Measurements from ENCODE around the gene SPAG9.
"Not testable (repeated sequence)": the region's sequence is repeated elsewhere in the genome, so short reads cannot be mapped to it uniquely, and the experiment has no call there.

Gene SPAG9

GRCh38 chr17:51087072-51087757, 33.5 kb downstream of the SPAG9 start:
- H3K9me3 ChIP-seq (ENCODE audit: control insufficient read depth, insufficient read depth, low read length): no peaks in the 10 kb centered on the region
- H3F3A ChIP-seq (ENCODE audit: control insufficient read depth, insufficient read depth): no peaks in the 10 kb centered on the region
- peaks cover 17% of the 10 kb centered on the region for H3K4me1 ChIP-seq (ENCODE audit: control insufficient read depth, low read length)
- H3K27me3 ChIP-seq (ENCODE audit: control insufficient read depth, low read length): no peaks in the 10 kb centered on the region
- H3K79me2 ChIP-seq (ENCODE audit: control insufficient read depth, low read length): peaks cover 79% of the 10 kb centered on the region
- H3K27ac ChIP-seq (ENCODE audit: low read depth, low read length): no peak overlapping the region
- H3K9me2 ChIP-seq (replicated peaks; ENCODE audit: control insufficient read depth, low read length): no peaks in the 10 kb centered on the region
- no peak overlapping the region for H3K4me3 ChIP-seq (ENCODE audit: low read length)
- no peak overlapping the region for H3K4me2 ChIP-seq (ENCODE audit: low read length)
- H3K36me3 ChIP-seq (ENCODE audit: control insufficient read depth, low read length): no peaks in the 10 kb centered on the region
- TF ChIP-seq CTCF (IDR thresholded peaks at IDR 0.05; ENCODE audit: low read depth, low read length, poor library complexity, severe bottlenecking): no peak
- H4K20me1 ChIP-seq (ENCODE audit: control insufficient read depth, insufficient read depth, low read depth, low read length): no peaks in the 10 kb centered on the region

- no peaks in the 10 kb centered on the region for H3K9me3 ChIP-seq (ENCODE audit: control insufficient read depth, insufficient read depth, low read length)
- peaks cover 70% of the 10 kb centered on the region for H3K79me2 ChIP-seq (ENCODE audit: control insufficient read depth, low read length)
- no peaks in the 10 kb centered on the region for H3K27me3 ChIP-seq (ENCODE audit: control insufficient read depth, low read length)
- H4K20me1 ChIP-seq (ENCODE audit: control insufficient read depth, insufficient read depth, low read depth, low read length): no peaks in the 10 kb centered on the region
- no peak overlapping the region for H3K27ac ChIP-seq (ENCODE audit: low read depth, low read length)
- H3K4me2 ChIP-seq (ENCODE audit: low read length): no peak overlapping the region
- no peak overlapping the region for H3K4me3 ChIP-seq (ENCODE audit: low read length)
- peaks cover 17% of the 10 kb centered on the region for H3K4me1 ChIP-seq (ENCODE audit: control insufficient read depth, low read length)
- H3F3A ChIP-seq (ENCODE audit: control insufficient read depth, insufficient read depth): no peaks in the 10 kb centered on the region
- H3K9me2 ChIP-seq (replicated peaks; ENCODE audit: control insufficient read depth, low read length): no peaks in the 10 kb centered on the region
- no peaks in the 10 kb centered on the region for H3K36me3 ChIP-seq (ENCODE audit: control insufficient read depth, low read length)
- TF ChIP-seq CTCF (IDR thresholded peaks at IDR 0.05; ENCODE audit: low read depth, low read length, poor library complexity, severe bottlenecking): no peak
- TF ChIP-seq EZH2phosphoT487 (IDR thresholded peaks at IDR 0.05; ENCODE audit: borderline replicate concordance, low read length): no peak
These were observed 35.4 kb downstream of the SPAG9 start for GRCh38 chr17:51085150-51085805.

DNA sequence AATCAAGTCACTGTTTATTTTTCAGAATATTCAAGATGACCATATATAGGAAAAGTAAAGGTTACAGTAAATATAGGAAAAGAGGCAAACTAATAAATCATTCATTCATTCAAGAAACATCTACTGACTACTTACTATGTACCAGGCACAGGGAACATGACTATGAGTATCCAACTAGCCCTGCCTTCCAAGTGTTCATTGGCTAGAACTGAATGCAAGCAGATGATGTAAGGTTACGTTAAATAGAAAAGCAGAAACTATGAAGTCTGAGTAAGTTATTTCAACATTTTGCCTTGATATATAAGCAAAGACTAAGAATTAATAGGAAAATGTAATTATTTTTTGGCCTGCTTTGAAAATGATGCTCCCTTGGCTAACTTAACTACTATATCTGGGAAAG, 36.7 kb downstream of the SPAG9 start:
- H3K79me2 ChIP-seq (ENCODE audit: control insufficient read depth, low read length): peaks cover 60% of the 10 kb centered on the region
- no peaks in the 10 kb centered on the region for H3K9me3 ChIP-seq (ENCODE audit: control insufficient read depth, insufficient read depth, low read length)
- H3K9me2 ChIP-seq (replicated peaks; ENCODE audit: control insufficient read depth, low read length): no peaks in the 10 kb centered on the region
- no peaks in the 10 kb centered on the region for H3F3A ChIP-seq (ENCODE audit: control insufficient read depth, insufficient read depth)
- no peak overlapping the region for H3K4me2 ChIP-seq (ENCODE audit: low read length)
- peaks cover 5% of the 10 kb centered on the region for H3K36me3 ChIP-seq (ENCODE audit: control insufficient read depth, low read length)
- H4K20me1 ChIP-seq (ENCODE audit: control insufficient read depth, insufficient read depth, low read depth, low read length): no peaks in the 10 kb centered on the region
- no peak overlapping the region for H3K27ac ChIP-seq (ENCODE audit: low read depth, low read length)
- H3K4me1 ChIP-seq (ENCODE audit: control insufficient read depth, low read length): peaks cover 15% of the 10 kb centered on the region
- no peak for TF ChIP-seq CTCF (IDR thresholded peaks at IDR 0.05; ENCODE audit: low read depth, low read length, poor library complexity, severe bottlenecking)
- TF ChIP-seq EZH2phosphoT487 (IDR thresholded peaks at IDR 0.05; ENCODE audit: borderline replicate concordance, low read length): no peak
- no peak overlapping the region for H3K4me3 ChIP-seq (ENCODE audit: low read length)
- no peaks in the 10 kb centered on the region for H3K27me3 ChIP-seq (ENCODE audit: control insufficient read depth, low read length)

DNA sequence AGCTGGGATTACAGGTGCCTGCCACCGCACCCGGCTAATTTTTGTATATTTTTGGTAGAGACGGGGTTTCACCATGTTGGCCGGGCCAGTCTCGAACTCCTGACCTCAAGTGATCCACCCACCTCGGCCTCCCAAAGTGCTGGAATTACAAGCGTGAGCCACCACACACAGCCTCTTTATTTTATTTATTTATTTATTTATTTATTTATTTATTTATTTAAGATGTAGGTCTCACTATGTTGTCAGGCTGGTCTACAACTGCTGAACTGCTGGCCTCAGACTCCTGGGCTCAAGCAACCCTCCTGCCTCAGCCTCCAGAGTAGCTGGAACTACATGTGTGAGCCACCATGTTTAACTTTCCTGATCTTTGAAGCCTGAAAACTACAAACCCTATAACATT, 37.3 kb downstream of the SPAG9 start:
- not testable (repeated sequence) for H3K4me3 ChIP-seq (ENCODE audit: low read length); H3K9me3 ChIP-seq (ENCODE audit: control insufficient read depth, insufficient read depth, low read length); H4K20me1 ChIP-seq (ENCODE audit: control insufficient read depth, insufficient read depth, low read depth, low read length); H3K4me1 ChIP-seq (ENCODE audit: control insufficient read depth, low read length); H3K4me2 ChIP-seq (ENCODE audit: low read length); H3K9me2 ChIP-seq (replicated peaks; ENCODE audit: control insufficient read depth, low read length); H3K27me3 ChIP-seq (ENCODE audit: control insufficient read depth, low read length); H3K36me3 ChIP-seq (ENCODE audit: control insufficient read depth, low read length); H3F3A ChIP-seq (ENCODE audit: control insufficient read depth, insufficient read depth); H3K27ac ChIP-seq (ENCODE audit: low read depth, low read length)
- H3K79me2 ChIP-seq (ENCODE audit: control insufficient read depth, low read length): peaks cover 54% of the 10 kb centered on the region
